ENCODE results near the gene STX4. TPM values are rescaled to one million over a fixed set of nuclear protein-coding genes. Genes with fewer than 3 reads are reported as not detected.
A peak's percentile ranks its signal among the peaks of the same experiment; 100 is the strongest.

Gene STX4
- total RNA-seq, 1 donor from 2014 or later = 79.1 TPM

DNA sequence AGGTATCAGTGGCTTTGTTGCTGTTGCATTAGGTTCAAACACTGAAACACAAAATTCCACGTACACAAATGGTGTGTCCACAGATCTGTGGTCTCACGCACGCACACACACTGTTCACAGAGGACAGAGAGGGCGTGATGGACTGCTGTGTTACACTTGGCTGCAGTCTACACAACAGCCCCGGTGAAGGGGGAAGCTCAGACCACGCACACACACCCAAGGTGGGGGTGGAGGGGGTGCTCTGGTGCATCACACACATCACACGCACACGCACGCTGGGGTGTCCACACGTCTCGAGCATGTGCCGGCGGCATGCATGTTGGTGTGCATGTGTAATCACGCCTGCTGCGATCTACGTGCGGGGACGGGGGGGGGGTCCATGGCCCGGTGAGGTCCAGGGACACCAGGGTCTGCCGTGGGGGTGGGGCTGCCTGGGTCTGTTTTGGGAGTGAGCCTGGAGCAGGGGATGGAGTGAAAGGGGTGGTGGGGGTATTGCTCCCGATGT, 41.0 kb upstream of the STX4 start:
- no peaks in the 10 kb centered on the region for H3K9me3 ChIP-seq
- no peak overlapping the region for H3K4me3 ChIP-seq
- intact Hi-C loops (cut with DNase I) = no loop called here
- no peak for DNase-seq (ENCODE audit: low spot score in 2 of 2)
- H3K4me1 ChIP-seq = peaks cover under 1 to 8% of the 10 kb centered on the region in 2 donors
- TF ChIP-seq, protein P1, sequence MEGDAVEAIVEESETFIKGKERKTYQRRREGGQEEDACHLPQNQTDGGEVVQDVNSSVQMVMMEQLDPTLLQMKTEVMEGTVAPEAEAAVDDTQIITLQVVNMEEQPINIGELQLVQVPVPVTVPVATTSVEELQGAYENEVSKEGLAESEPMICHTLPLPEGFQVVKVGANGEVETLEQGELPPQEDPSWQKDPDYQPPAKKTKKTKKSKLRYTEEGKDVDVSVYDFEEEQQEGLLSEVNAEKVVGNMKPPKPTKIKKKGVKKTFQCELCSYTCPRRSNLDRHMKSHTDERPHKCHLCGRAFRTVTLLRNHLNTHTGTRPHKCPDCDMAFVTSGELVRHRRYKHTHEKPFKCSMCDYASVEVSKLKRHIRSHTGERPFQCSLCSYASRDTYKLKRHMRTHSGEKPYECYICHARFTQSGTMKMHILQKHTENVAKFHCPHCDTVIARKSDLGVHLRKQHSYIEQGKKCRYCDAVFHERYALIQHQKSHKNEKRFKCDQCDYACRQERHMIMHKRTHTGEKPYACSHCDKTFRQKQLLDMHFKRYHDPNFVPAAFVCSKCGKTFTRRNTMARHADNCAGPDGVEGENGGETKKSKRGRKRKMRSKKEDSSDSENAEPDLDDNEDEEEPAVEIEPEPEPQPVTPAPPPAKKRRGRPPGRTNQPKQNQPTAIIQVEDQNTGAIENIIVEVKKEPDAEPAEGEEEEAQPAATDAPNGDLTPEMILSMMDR (IDR thresholded peaks at IDR 0.05) = no peak
- no peak overlapping the region for H3K27ac ChIP-seq
- no peaks in the 10 kb centered on the region for H3K27me3 ChIP-seq
- no peaks in the 10 kb centered on the region for H3K36me3 ChIP-seq

DNA sequence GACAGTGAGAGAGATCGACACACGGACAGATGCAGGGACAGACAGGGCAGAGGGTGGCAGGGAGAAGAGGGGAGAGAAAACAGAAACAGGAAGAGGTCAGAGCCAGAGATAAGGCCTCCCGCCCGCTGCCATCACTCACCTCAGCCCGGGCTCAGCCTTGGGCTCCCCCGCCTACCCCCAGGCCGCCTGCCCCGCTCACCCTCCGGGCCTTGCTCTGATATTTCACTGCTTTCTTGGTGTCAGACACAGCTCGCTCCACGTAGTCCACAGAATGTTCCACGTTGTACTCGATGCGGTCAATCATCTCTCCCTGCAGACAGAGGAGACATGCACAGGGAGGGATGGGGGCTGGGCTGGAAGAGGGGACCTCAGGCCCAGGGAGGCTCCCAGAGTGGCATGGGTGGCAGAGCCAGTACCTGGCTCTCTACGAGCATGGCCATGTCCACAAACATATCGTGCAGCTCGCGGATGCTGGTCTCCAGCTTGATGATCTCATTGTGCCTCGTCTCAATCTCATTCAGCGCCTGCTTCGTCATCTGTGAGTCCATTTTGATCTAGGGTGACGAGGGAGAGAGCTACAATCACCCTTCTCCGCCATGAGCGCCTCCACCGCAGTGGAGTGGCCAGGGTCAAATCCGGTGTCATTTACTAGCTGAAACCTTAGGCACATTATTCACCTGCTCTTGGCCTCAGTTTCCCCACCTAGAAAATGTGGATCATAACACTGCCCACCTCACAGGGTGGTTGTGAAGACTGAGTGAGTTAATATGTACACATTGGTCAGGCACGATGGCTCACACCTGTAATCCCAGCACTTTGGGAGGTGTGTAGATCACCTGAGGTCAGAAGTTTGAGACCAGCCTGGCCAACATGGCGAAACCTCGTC, 40.2 kb upstream of the STX4 start:
- H3K27me3 ChIP-seq = no peaks in the 10 kb centered on the region
- no peak overlapping the region for H3K27ac ChIP-seq
- H3K36me3 ChIP-seq = no peaks in the 10 kb centered on the region
- DNase-seq (ENCODE audit: low spot score in 2 of 2) = no peak
- intact Hi-C loops (cut with DNase I) = no loop called here
- no peak overlapping the region for H3K4me3 ChIP-seq
- peaks cover 9 to 16% of the 10 kb centered on the region in 2 donors for H3K4me1 ChIP-seq
- TF ChIP-seq, protein P1 (IDR thresholded peaks at IDR 0.05) = no peak
- no peaks in the 10 kb centered on the region for H3K9me3 ChIP-seq

DNA sequence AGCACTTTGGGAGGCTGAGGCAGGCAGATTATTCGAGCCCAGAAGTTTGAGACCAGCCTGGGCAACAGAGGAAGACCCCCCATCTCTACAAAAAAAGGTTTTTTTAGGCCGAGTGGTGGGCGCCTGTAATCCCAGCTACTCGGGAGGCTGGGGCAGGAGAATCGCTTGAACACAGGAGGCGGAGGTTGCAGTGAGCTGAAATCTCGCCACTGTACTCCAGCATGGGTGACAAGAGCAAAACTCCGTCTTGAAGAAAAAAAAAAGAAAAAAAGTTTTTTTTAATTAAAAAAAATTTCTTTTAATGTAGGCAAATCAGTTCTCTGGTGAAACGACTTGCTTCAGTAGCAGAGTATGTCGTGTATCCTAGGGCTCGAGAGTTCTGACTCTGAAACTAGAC, 37.4 kb upstream of the STX4 start:
- H3K36me3 ChIP-seq = no peaks in the 10 kb centered on the region
- no peaks in the 10 kb centered on the region for H3K27me3 ChIP-seq
- TF ChIP-seq, protein P1 (IDR thresholded peaks at IDR 0.05) = no peak
- H3K27ac ChIP-seq = peak overlapping the region in 1 of 2 donors; percentile 90
- intact Hi-C loops (cut with DNase I) = loop anchor here (2.0 to 5.0 kb wide), 4 partner anchors 39 to 876 kb away; partner anchors contain the start of genes SETD1A, VKORC1, ZNF267 and ZNF646
- H3K4me3 ChIP-seq = no peak overlapping the region
- DNase-seq (ENCODE audit: low spot score in 2 of 2) = no peak
- peaks cover 9 to 27% of the 10 kb centered on the region in 2 donors for H3K4me1 ChIP-seq
- H3K9me3 ChIP-seq = no peaks in the 10 kb centered on the region

DNA sequence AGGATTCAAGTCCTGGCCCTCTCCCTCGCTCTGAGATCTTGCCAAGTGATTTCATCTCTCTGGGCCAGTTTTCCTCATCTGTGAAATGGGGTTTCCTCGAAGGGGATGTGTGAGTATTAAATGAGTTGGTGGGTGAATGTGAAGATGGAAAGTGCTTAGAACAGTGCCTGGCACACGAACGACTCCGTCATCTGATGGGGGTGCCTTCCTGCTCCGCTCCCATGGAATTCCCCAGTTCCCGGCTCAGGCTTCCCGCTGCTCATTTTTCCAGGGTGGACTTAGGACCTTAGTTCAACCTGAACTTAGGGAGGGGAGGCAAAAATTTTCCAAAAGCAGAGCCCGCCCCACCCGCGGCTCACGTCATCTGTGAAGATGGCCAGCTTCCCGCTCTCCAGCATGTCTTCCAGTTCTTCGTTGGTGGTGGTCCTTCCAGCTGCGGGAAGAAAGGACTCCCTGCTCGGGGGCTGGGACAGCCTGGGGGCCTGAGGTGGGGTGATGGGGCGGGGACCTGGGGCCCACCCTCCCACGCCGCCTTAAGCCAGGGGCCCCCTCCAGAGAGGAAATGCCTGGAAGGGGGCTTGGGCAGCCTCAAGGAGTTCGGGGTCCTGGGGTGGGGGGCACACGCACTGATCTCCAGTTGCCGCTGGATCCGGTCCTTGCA, 36.9 kb upstream of the STX4 start:
- no peak for DNase-seq (ENCODE audit: low spot score in 2 of 2)
- Histone ChIP-seq H3K36me3 (no peaks in the 10 kb centered on the region), H3K4me3 (peak overlapping the region; percentile 65 to 78), H3K4me1 (peaks cover 9 to 27% of the 10 kb centered on the region in 2 donors), H3K27ac (peak overlapping the region; percentile 90 to 94), H3K9me3 (no peaks in the 10 kb centered on the region), H3K27me3 (no peaks in the 10 kb centered on the region)
- TF ChIP-seq, protein P1 (IDR thresholded peaks at IDR 0.05) = no peak
- intact Hi-C loops (cut with DNase I) = loop anchor here (2.0 to 5.0 kb wide), 4 partner anchors 39 to 876 kb away; partner anchors contain the start of genes SETD1A, VKORC1, ZNF267 and ZNF646

DNA sequence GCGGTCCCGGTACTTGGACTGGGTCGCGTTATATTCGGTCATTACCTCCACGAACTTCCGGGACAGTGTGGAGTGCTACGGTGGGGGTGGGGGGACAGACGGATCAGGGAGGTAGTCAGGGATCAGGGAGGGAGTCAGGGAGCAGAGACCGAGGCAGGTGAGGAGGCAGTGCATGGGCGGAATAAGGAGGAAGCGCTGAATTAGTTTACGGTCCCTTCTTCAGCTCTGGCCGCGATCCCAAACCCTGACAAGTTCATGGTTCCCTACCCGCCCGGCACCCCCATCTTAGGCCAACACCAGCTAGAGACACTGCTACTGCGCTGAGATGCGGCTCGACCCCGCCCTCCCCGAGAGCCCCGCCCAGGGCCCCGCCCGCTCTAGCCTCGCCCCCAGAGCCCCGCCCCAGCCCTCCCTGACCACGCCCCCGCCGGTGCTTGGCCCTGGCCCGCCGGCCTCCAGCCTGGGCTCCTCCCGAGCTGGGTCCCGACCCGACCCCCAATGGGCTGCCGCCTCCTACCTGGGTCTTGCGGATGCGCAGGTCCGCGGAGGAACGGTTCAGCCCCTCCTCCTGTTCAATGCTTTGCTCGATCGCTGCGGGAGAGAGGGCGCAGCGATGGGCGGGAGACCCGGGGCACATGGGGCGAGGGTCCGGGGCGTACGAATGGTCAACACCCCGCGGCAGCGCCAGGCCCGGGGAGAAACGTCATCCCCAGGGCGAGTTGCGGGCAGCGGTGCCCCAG, 36.2 kb upstream of the STX4 start:
- no peaks in the 10 kb centered on the region for H3K9me3 ChIP-seq
- intact Hi-C loops (cut with DNase I) = loop anchor here (1.0 to 5.0 kb wide), 5 partner anchors 36 to 875 kb away; partner anchors contain the start of genes SETD1A, STX4, VKORC1 and ZNF267
- peak overlapping the region; percentile 90 to 94 for H3K27ac ChIP-seq
- H3K36me3 ChIP-seq = no peaks in the 10 kb centered on the region
- peak overlapping the region; percentile 65 to 78 for H3K4me3 ChIP-seq
- peaks cover 9 to 27% of the 10 kb centered on the region in 2 donors for H3K4me1 ChIP-seq
- no peaks in the 10 kb centered on the region for H3K27me3 ChIP-seq
- TF ChIP-seq, protein P1 (IDR thresholded peaks at IDR 0.05) = no peak
- DNase-seq (ENCODE audit: low spot score in 2 of 2) = peak in 1 of 2 donors; percentile 90

All from ascending aorta (tissue), 2 donors.